ENCODE measurements around the gene MMAB. TPM values are rescaled to one million over a fixed set of nuclear protein-coding genes. Genes with fewer than 3 reads are reported as not detected.

Gene MMAB
- total RNA-seq, 4 donors from 2014 or later, result 22.3 to 39.6 (median 31.1) TPM

- Histone ChIP-seq H3K4me1 (peaks cover 0 to 2% (median 0%) of the 10 kb centered on the region in 3 donors), H3K36me3 (peaks cover 0 to 87% of the 10 kb centered on the region in 2 donors), H3K4me3 (no peak overlapping the region), H3K27ac (no peak overlapping the region), H3K27me3 (no peaks in the 10 kb centered on the region), H3K9me3 (no peaks in the 10 kb centered on the region)
- no peak for TF ChIP-seq POLR2A (IDR thresholded peaks at IDR 0.05)
- ATAC-seq, result no peak
- WGBS, 2 donors (ENCODE audit: low coverage in 1 of 2), result 78 to 90% methylated on average over 3 to 4 of the region's 7 CpGs
Observed at GRCh38 chr12:109579639-109580038, 6.3 kb upstream of the MMAB start.

DNA sequence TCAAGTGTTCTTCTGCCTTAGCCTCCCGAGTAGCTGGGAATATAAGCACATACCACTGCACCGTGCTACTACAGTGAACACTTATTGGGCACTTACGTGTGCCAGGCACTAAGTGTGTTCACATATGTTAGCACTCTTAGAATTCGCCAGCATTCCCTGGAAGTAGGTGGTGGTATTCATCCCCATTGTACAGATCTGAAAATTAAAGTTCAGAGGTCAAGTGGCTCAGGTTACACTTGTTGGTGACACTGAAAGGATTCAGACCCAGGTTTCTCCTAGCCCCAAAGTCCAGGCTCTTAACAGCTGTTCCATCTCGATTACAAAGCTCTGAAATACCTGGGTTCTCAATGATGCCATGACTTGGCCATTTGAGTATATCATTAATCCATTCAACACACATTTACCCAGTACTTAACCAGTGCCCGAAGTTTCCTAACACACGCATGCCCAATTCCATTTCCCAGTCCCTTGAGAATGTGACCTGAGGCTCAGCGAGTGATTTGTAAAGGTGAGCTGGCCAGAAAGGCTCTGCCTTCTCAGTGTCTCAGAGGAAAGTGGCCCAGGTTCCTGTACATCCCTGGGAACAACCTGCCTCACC is 5.1 kb upstream of the MMAB start:
- Histone ChIP-seq H3K27ac (no peak overlapping the region), H3K27me3 (no peaks in the 10 kb centered on the region), H3K9me3 (no peaks in the 10 kb centered on the region), H3K36me3 (peaks cover 0 to 76% of the 10 kb centered on the region in 2 donors), H3K4me1 (peaks cover 0 to 11% (median 0%) of the 10 kb centered on the region in 3 donors), H3K4me3 (no peak overlapping the region)
- no peak for ATAC-seq
- 81 to 96% methylated on average over 4 of the region's 8 CpGs for WGBS, 2 donors (ENCODE audit: low coverage in 1 of 2)
- TF ChIP-seq, protein P1, sequence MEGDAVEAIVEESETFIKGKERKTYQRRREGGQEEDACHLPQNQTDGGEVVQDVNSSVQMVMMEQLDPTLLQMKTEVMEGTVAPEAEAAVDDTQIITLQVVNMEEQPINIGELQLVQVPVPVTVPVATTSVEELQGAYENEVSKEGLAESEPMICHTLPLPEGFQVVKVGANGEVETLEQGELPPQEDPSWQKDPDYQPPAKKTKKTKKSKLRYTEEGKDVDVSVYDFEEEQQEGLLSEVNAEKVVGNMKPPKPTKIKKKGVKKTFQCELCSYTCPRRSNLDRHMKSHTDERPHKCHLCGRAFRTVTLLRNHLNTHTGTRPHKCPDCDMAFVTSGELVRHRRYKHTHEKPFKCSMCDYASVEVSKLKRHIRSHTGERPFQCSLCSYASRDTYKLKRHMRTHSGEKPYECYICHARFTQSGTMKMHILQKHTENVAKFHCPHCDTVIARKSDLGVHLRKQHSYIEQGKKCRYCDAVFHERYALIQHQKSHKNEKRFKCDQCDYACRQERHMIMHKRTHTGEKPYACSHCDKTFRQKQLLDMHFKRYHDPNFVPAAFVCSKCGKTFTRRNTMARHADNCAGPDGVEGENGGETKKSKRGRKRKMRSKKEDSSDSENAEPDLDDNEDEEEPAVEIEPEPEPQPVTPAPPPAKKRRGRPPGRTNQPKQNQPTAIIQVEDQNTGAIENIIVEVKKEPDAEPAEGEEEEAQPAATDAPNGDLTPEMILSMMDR (IDR thresholded peaks at IDR 0.05), result no peak
- no peak for TF ChIP-seq POLR2A (IDR thresholded peaks at IDR 0.05)
- no peak for TF ChIP-seq EP300 (IDR thresholded peaks at IDR 0.05)
- TF ChIP-seq POLR2AphosphoS5 (IDR thresholded peaks at IDR 0.05), result no peak

DNA sequence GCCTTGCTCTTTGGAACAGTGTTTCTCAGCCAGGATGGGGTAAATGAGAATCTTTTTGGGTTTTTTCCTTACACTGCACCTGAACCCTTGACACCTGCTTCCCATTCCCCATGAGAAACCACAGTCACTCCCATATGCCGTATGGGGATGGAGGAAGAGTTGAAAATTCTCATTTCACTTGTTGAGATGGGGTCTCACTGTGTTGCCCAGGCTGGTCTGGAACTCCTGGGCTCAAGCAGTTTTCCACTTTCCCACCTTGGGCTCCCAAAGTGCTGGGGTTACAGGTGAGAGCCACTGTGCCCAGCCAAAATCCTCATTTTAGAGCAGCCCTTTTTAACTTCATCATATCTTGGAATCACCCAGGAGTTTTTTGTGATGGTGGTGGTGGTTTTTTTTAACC is 4.0 kb upstream of the MMAB start:
- no peak for ATAC-seq
- no peaks in the 10 kb centered on the region for H3K9me3 ChIP-seq
- TF ChIP-seq POLR2AphosphoS5 (IDR thresholded peaks at IDR 0.05) (no peak), EP300 (IDR thresholded peaks at IDR 0.05) (no peak), POLR2A (IDR thresholded peaks at IDR 0.05) (no peak)
- TF ChIP-seq, protein P1 (IDR thresholded peaks at IDR 0.05), result no peak
- H3K27ac ChIP-seq, result no peak overlapping the region
- 100% methylated on average over 1 of the region's 1 CpG for WGBS, 2 donors (ENCODE audit: low coverage in 1 of 2)
- H3K36me3 ChIP-seq, result peaks cover 0 to 69% of the 10 kb centered on the region in 2 donors
- peaks cover 0 to 19% (median 0%) of the 10 kb centered on the region in 3 donors for H3K4me1 ChIP-seq
- H3K4me3 ChIP-seq, result no peak overlapping the region
- H3K27me3 ChIP-seq, result no peaks in the 10 kb centered on the region

GRCh38 chr12:109575683-109576082 is 2.4 kb upstream of the MMAB start:
- 100% methylated on average over 1 of the region's 3 CpGs; no CpG with 5 or more reads in 1 of the 2 donors for WGBS, 2 donors (ENCODE audit: low coverage in 1 of 2)
- Histone ChIP-seq H3K4me1 (peaks cover 0 to 20% (median 0%) of the 10 kb centered on the region in 3 donors), H3K4me3 (no peak overlapping the region), H3K9me3 (no peaks in the 10 kb centered on the region), H3K27ac (no peak overlapping the region), H3K36me3 (peaks cover 0 to 59% of the 10 kb centered on the region in 2 donors), H3K27me3 (no peaks in the 10 kb centered on the region)
- ATAC-seq, result no peak
- no peak for TF ChIP-seq POLR2AphosphoS5 (IDR thresholded peaks at IDR 0.05)
- TF ChIP-seq POLR2A (IDR thresholded peaks at IDR 0.05), result no peak
- TF ChIP-seq, protein P1 (IDR thresholded peaks at IDR 0.05), result no peak

- H3K27ac ChIP-seq, result peak overlapping the region in 3 of 4 donors; percentile 85 to 88 (median 85)
- H3K4me3 ChIP-seq, result peak overlapping the region; percentile 49 to 86
- peaks cover 0 to 20% (median 0%) of the 10 kb centered on the region in 3 donors for H3K4me1 ChIP-seq
- no peaks in the 10 kb centered on the region for H3K9me3 ChIP-seq
- TF ChIP-seq POLR2AphosphoS5 (IDR thresholded peaks at IDR 0.05) (no peak), EP300 (IDR thresholded peaks at IDR 0.05) (no peak)
- TF ChIP-seq, protein P1 (IDR thresholded peaks at IDR 0.05), result no peak
- peaks cover 0 to 59% of the 10 kb centered on the region in 2 donors for H3K36me3 ChIP-seq
- H3K27me3 ChIP-seq, result no peaks in the 10 kb centered on the region
- ATAC-seq, result no peak
- 0% methylated on average over 3 to 6 of the region's 13 CpGs for WGBS, 2 donors (ENCODE audit: low coverage in 1 of 2)
Observed at GRCh38 chr12:109573914-109574244, 575 bp upstream of the MMAB start.

Data from gastroesophageal sphincter (tissue), 4 donors.